Lung (tissue), 12 donors: Measurements from ENCODE around the gene NLRP11. TPM values are rescaled to one million over a fixed set of nuclear protein-coding genes. Genes with fewer than 3 reads are reported as not detected.

ENCODE experiments used
- ATAC-seq: fragments of 200-7000 bp; cut with Tn5 transposase; one replicate; pipeline ENCODE4 v1.9.1; 2020; ENCODE audit warnings: moderate number of reproducible peaks; ENCODE audit not compliant: insufficient read depth, low FRiP score
- DNase-seq, 3 donors: peaks; one replicate each; pipeline ENCODE4 v3.0.0-alpha.2; 2013 to 2017
- H3K27ac ChIP-seq, 2 donors: one replicate each; pipeline ENCODE4 v1.5.1; 2013; ENCODE audit warnings: mild to moderate bottlenecking in 2 of 2, moderate library complexity in 2 of 2, control low read depth in 1 of 2, inconsistent platforms in 1 of 2, low read depth in 1 of 2, low read length in 1 of 2
- H3K27me3 ChIP-seq, 3 donors: one replicate each; pipeline ENCODE4 v1.5.1; 2013; ENCODE audit warnings: low read length in 2 of 3; ENCODE audit not compliant: control insufficient read depth in 3 of 3, insufficient read depth in 3 of 3
- H3K36me3 ChIP-seq, 4 donors: one replicate each; pipeline ENCODE4 v1.5.1; 2013; ENCODE audit warnings: low read length in 4 of 4, mild to moderate bottlenecking in 1 of 4, moderate library complexity in 1 of 4; ENCODE audit not compliant: control insufficient read depth in 4 of 4, insufficient read depth in 4 of 4
- H3K4me1 ChIP-seq, 5 donors: one replicate each; pipeline ENCODE4 v1.5.1; 2013; ENCODE audit warnings: low read length in 5 of 5, mild to moderate bottlenecking in 2 of 5, moderate library complexity in 1 of 5; ENCODE audit not compliant: control insufficient read depth in 5 of 5, insufficient read depth in 5 of 5
- H3K4me3 ChIP-seq: one replicate; pipeline ENCODE4 v1.5.1; 2013; ENCODE audit warnings: mild to moderate bottlenecking, control low read depth, moderate library complexity
- H3K9ac ChIP-seq, 2 donors: one replicate each; pipeline ENCODE4 v1.5.1; 2013; ENCODE audit warnings: low read length in 2 of 2, control low read depth in 1 of 2; ENCODE audit not compliant: insufficient read depth in 1 of 2
- H3K9me3 ChIP-seq, 4 donors: one replicate each; pipeline ENCODE4 v1.5.1; 2013; ENCODE audit warnings: low read length in 3 of 4, mild to moderate bottlenecking in 1 of 4, moderate library complexity in 1 of 4; ENCODE audit not compliant: control insufficient read depth in 4 of 4, insufficient read depth in 3 of 4
- CTCF ChIP-seq: IDR thresholded peaks from 2 replicates; pipeline ENCODE4 v1.5.1; 2012; ENCODE audit warnings: mild to moderate bottlenecking; ENCODE audit errors: control extremely low read depth, extremely low read depth
- WGBS, 2 donors: extraction: QIAGEN DNeasy Blood & Tissue Kit; methylation state at CpG; one replicate each; pipeline ENCODE4 v1.1.7; 2013; 5-methylcytosine and 5-hydroxymethylcytosine counted together
- polyA plus RNA-seq, 2 donors: library from polyadenylated mRNA; stranded (reverse); fragments of 200-250 nt; gene quantifications; one replicate each; pipeline ENCODE4 v1.2.1, GENCODE V29; 2013
- total RNA-seq, 2 donors: library from RNA; depleted of rRNA in 1 of 2; stranded (reverse); fragments of >200 nt in 1 of 2; gene quantifications; one replicate each; pipeline ENCODE4 v1.2.1, GENCODE V29; 2014 to 2021
- donor health status: control.
- donor health status: control.
- donor health status: Bipolar disorder and iron deficiency.
- donor health status: healthy.
- donor health status: DM: yes; HTN: yes; CAD: no.

Gene NLRP11
- total and polyA plus RNA-seq, 4 donors, result not detected

- H3K4me3 ChIP-seq, result no peak overlapping the region
- WGBS, 2 donors, result 58 to 70% methylated on average over 4 of the region's 4 CpGs
These were observed 25.4 kb upstream of the NLRP11 start for GRCh38 chr19:55857149-55857548.

GRCh38 chr19:55855160-55855559, 23.4 kb upstream of the NLRP11 start:
- Histone ChIP-seq H3K4me3 (no peak overlapping the region), H3K4me1 (no peaks in the 10 kb centered on the region), H3K9me3 (peaks cover 0 to 11% (median 4%) of the 10 kb centered on the region in 4 donors), H3K27me3 (no peaks in the 10 kb centered on the region), H3K36me3 (no peaks in the 10 kb centered on the region), H3K27ac (no peak overlapping the region), H3K9ac (no peak overlapping the region)
- no peak for DNase-seq
- no peak for ATAC-seq
- 69 to 80% methylated on average over 1 of the region's 1 CpG for WGBS, 2 donors
- TF ChIP-seq CTCF, result no peak

More at GRCh38 chr19:55857149-55857548, 25.4 kb upstream of the NLRP11 start:
- H3K27me3 ChIP-seq, result no peaks in the 10 kb centered on the region
- no peaks in the 10 kb centered on the region for H3K36me3 ChIP-seq
- DNase-seq, result no peak
- H3K4me1 ChIP-seq, result no peaks in the 10 kb centered on the region
- H3K9ac ChIP-seq, result no peak overlapping the region
- no peak for TF ChIP-seq CTCF
- H3K9me3 ChIP-seq, result peaks cover 0 to 11% (median 5%) of the 10 kb centered on the region in 4 donors
- ATAC-seq, result no peak
- H3K27ac ChIP-seq, result no peak overlapping the region

GRCh38 chr19:55838906-55839305, 7.1 kb upstream of the NLRP11 start:
- no peak for ATAC-seq

More at GRCh38 chr19:55838906-55839305, 7.1 kb upstream of the NLRP11 start:
- 50 to 64% methylated on average over 4 of the region's 4 CpGs for WGBS, 2 donors
- H3K4me3 ChIP-seq, result no peak overlapping the region
- no peaks in the 10 kb centered on the region for H3K4me1 ChIP-seq
- no peak overlapping the region for H3K9ac ChIP-seq
- H3K36me3 ChIP-seq, result no peaks in the 10 kb centered on the region
- no peaks in the 10 kb centered on the region for H3K27me3 ChIP-seq
- no peak for TF ChIP-seq CTCF
- H3K27ac ChIP-seq, result no peak overlapping the region
- H3K9me3 ChIP-seq, result peaks cover 0 to 3% (median 0%) of the 10 kb centered on the region in 4 donors
- DNase-seq, result no peak
